NCI-H1048 (cell line): ENCODE measurements around the gene WDR90.
A peak's percentile ranks its signal among the peaks of the same experiment; 100 is the strongest.

ENCODE experiments used
- DNase-seq: peaks from one replicate; lab custom pipeline; 2025; lab: John Stamatoyannopoulos, UW

WDR90 gene

DNA sequence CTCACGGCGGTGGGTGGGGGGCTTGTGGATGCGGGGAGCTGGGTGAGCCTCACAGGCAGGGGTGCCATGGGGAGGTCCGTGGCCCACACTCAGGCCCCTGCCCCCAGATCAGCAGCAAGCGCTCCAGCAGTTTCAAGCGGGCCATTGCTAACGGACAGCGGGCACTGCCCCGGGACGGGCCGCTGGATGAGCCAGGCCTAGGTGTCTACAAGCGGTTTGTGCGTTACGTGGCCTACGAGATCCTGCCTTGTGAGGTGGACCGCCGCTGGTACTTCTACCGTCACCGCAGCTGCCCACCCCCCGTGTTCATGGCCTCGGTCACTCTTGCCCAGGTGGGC lies 27.4 kb downstream of the WDR90 start:
- no peak for DNase-seq

GRCh38 chr16:676913-677312 lies 27.7 kb downstream of the WDR90 start:
- no peak for DNase-seq

DNA sequence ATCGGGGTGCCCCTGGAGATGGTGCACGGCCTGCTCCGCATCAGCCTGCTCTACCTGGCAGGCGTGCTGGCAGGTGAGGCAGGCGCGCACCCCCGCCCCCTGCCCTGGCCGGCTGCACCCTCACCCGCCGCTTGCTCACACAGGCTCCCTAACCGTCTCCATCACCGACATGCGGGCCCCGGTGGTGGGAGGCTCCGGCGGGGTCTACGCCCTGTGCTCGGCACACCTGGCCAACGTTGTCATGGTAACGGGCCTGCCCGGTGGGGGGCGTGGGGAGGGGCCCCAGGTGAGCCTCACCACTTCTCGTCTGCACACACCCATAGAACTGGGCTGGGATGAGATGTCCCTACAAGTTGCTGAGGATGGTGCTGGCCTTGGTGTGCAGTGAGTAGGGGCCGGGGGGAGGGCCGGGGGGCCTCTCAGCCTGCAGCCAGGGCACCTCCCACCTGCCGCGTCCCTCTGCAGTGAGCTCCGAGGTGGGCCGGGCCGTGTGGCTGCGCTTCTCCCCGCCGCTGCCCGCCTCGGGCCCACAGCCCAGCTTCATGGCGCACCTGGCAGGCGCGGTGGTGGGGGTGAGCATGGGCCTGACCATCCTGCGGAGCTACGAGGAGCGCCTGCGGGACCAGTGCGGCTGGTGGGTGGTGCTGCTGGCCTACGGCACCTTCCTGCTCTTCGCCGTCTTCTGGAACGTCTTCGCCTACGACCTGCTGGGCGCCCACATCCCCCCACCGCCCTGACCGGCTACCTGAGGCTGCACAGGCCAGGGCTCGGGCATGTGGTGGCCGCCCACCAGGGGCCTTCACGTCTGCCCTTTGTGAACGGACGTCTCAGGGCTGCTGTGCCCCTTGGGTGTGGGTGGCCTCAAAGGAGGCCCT lies 28.4 kb downstream of the WDR90 start:
- no peak for DNase-seq

DNA sequence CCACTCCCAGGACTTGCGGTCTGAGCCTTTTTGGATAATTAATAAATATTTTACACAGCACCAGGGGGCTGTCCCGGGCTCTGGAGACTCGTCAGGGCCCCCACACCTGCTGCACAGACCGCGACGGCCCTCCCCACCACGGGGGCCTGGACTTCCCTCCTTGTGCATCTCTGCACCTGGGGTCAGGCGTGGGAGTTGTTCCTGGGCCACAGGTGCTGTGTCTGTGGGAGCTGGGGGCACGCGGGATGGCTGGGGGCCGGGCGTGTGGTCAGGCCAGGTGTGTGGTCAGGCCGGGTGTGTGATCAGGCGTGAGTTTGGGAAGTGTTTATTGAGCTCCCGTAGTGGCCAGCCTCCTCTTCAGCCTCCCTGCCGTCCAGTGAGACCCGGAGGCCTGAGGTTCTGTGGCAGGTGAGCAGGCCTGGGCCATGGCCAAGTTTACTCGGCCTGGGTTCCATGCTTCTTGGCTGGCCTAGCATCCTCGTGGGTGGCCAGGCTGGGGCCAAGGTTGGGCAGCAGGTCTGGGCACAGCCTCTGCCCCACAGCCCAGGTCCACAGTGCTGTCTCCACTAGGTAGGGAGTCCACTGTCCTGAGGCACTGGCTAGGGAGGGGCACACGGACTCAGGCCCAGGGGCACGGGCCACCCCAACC lies 29.2 kb downstream of the WDR90 start:
- DNase-seq: no peak

GRCh38 chr16:678858-679813 lies 30.0 kb downstream of the WDR90 start:
- no peak for DNase-seq

GRCh38 chr16:679814-680624 lies 30.9 kb downstream of the WDR90 start, which contains the start of gene STUB1:
TSS of gene STUB1 (plus strand) at chr16:680410. CDS start at chr16:680526, 116 bp downstream.
- no peak for DNase-seq

DNA sequence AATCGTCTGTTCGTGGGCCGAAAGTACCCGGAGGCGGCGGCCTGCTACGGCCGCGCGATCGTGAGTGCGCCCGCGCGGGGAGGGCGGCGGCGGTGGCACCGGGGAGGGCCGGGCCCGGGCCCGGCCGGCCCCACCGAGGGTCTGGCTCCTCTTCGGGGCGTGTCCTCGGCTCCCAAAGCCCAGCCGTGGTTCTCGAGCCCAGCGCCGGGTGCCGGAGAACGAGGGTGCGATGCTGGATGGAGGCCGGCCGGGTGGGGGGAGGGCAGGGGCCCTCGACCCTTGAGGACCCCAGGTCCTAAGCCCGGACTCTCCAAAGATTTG lies 31.4 kb downstream of the WDR90 start:
- no peak for DNase-seq

DNA sequence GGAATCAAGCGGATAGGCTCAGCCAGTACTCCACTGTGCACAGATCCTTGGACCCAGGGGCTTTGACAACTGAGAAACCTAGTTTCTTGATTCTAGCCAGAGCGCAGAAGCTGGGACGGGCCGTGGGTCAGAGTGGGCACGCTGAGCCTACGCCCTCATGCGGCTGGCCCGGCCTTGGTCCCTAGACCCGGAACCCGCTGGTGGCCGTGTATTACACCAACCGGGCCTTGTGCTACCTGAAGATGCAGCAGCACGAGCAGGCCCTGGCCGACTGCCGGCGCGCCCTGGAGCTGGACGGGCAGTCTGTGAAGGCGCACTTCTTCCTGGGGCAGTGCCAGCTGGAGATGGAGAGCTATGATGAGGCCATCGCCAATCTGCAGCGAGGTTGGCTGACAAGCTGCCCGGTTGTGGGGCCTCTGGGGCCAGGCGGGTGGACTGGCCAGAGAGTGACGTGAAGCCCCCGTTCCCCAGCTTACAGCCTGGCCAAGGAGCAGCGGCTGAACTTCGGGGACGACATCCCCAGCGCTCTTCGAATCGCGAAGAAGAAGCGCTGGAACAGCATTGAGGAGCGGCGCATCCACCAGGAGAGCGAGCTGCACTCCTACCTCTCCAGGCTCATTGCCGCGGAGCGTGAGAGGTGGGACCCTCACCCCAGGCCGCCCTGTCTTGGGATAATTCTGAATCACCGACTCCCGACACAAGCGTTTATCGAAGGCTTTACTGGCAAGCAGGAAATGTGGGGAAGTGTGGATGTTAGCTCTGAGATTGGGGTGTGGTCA lies 32.0 kb downstream of the WDR90 start:
- no peak for DNase-seq

- no peak for DNase-seq
Measured at GRCh38 chr16:681746-682427, 32.7 kb downstream of the WDR90 start.

- DNase-seq: no peak
Measured at GRCh38 chr16:682493-683395, 33.6 kb downstream of the WDR90 start.

DNA sequence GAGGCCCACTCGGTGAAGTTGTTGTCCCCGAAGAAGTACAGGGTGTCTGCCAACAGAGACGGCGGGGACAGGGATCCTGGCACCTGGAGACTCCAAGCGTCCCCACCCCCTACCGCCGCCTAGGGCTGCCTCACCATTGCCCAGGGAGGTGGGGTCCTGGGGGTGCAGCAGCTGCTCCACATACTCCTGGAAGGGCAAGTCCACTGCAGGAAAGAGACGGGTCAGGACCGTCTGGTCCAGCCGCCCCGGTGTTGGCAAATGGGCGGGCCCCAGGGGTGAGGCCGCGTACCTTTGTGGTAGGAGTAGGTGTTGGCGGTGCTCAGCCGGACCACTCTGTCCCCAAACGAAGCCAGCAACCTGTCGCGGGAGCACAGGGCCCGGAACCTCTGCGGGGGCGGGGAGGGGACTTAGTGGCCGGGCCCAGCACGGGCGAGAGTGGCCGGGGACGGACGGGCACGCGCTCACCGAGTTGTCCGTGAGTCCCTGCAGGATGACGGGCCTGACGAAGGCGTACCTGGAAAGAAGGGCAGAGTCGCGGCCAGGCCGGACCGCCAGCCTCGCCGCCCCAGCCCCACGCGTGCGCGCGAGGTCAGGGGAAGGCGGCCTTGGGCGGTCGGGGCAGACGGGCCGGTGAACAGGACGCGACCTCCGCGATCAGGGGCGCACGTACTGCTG lies 34.4 kb downstream of the WDR90 start:
- no peak for DNase-seq

DNA sequence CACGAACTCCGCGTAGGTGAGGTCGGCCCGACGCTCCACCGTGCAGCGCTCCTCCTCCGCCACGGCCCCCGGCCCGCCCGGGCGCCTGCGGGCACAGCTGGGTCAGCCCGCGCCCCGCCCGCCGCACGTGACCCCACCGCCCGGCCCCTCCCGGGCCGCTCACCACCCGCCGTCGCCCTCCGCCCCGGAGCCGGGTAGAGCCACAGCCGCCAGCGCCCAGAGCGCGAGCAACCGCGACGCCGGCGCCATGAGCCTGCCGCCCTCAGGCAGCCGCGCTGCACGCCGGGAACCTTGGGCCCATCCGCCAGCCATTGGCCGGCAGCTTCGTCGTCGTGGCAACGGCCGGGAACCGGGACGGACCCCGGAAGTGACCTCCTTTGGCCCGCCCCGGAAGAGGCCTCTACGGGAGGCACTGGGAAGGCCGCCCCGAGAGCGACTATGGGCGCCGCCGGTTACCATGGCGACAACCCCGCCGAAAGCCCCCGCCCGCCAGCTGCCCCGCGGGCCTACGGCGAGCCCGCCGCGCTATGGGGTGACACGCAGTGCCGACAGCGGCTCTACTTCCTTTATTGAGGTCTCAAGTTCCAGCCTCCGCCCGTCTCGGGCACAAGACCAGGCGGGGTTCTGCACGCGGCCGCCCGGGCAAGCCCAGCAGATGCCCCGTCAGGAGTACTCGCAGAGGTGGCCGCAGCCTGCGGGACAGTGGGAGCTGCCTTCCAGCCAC lies 35.1 kb downstream of the WDR90 start, which contains the start of gene JMJD8:
JMJD8 (minus strand) TSS at position 264 of the 724 bp plus-strand sequence; CDS start at position 249, 15 bp downstream.
- peak; percentile 85 for DNase-seq

- DNase-seq: no peak
Measured at GRCh38 chr16:684961-685696, 36.0 kb downstream of the WDR90 start.

DNA sequence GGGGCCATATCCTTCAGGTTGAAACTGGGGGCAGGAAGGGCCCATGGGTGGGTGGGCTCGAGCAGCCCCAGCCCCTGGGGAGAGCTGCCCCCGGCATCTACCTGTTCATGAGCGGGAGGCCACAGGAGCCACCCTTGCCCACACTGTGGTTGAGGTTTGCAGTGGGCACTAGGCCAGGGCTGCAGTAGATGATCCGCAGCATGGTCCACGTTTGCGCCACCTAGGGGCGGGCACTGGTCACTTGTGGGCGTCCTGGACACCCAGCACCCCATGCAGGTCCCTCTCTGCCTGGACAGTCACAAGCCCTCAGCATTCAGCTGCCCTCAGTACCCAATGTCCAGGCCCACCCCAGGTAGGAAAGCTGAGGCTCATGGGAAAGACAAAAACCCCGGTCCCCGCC lies 36.8 kb downstream of the WDR90 start:
- no peak for DNase-seq

GRCh38 chr16:686459-687260 lies 37.5 kb downstream of the WDR90 start:
- no peak for DNase-seq

DNA sequence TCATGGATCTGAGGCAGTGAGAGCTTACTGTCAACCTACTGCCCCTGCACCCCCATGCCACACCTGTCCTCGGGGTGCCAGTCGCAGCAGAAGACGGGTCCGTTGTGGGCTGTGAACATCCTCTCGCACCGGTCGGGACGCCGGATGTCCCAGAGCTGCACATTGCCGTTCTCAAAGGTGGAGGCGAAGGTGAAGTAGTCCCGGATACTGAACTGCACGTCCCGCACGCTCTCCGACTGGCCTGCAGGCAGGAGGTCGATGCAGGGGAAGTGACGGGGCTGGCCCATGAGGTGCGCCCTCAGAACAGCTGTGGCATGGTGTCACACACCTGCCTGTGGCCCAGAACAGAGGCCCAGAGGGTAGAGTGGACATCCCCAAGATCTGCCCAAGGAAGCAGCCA lies 38.3 kb downstream of the WDR90 start:
- no peak for DNase-seq
